ENCODE measurements around the gene HOXA9. TPM values are rescaled to one million over a fixed set of nuclear protein-coding genes. Genes with fewer than 3 reads are reported as not detected.
A peak's percentile ranks its signal among the peaks of the same experiment; 100 is the strongest.

HOXA9 gene
- total RNA-seq, 1 donor from 2014 or later, result not detected

DNA sequence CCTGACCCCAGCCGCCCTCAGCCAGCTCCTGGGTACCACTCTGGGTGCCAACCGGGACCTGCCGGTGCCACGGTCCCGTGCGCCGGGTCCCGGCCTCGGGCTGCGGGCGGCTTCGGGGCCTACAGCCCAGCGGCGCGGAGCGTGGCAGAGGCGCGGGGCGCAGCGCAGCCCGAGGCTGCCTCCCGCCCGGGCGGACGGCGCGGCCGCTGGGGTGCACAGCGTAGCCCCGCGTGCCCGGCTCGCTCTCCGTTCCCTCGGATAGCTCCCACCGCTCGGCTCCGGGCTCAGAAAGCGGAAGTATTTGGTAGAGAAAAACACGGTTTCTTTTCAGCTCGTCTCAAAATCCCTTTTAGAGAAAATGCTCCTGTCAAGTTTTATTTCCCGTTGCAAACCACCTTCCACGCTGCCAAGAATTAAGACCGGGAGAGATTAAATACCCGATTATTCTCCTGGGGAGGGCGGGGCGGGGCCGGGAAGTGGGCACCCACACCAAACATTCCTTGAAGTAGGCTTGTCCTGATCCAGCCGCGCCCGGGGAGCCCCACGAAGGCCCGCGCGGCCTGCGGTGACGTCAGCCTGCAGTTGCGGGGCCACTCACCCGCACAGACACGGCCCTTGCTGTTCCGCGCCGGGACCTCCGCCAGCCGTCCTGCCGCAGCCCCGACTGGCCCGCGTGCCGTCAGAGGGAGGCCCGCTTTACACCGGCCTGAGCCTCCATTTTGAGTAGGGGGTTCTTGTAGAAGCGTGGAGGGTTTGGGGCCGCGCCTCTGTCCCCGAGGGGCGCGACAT is 27.4 kb upstream of the HOXA9 start:
- peaks cover 88% of the 10 kb centered on the region for H4K20me1 ChIP-seq (ENCODE audit: low read depth)
- H3K27ac ChIP-seq, result no peak overlapping the region
- no peak overlapping the region for H2AFZ ChIP-seq (replicated peaks)
- no peaks in the 10 kb centered on the region for H3K36me3 Mint-ChIP-seq
- DNase-seq (ENCODE audit: low spot score), result peak; percentile 53
- H3K9me3 Mint-ChIP-seq, result peaks cover 14% of the 10 kb centered on the region
- TF ChIP-seq EZH2phosphoT487 (IDR thresholded peaks at IDR 0.05) (no peak), EZH2 (IDR thresholded peaks at IDR 0.05) (peak; percentile 35)
- TF ChIP-seq, protein P1, sequence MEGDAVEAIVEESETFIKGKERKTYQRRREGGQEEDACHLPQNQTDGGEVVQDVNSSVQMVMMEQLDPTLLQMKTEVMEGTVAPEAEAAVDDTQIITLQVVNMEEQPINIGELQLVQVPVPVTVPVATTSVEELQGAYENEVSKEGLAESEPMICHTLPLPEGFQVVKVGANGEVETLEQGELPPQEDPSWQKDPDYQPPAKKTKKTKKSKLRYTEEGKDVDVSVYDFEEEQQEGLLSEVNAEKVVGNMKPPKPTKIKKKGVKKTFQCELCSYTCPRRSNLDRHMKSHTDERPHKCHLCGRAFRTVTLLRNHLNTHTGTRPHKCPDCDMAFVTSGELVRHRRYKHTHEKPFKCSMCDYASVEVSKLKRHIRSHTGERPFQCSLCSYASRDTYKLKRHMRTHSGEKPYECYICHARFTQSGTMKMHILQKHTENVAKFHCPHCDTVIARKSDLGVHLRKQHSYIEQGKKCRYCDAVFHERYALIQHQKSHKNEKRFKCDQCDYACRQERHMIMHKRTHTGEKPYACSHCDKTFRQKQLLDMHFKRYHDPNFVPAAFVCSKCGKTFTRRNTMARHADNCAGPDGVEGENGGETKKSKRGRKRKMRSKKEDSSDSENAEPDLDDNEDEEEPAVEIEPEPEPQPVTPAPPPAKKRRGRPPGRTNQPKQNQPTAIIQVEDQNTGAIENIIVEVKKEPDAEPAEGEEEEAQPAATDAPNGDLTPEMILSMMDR (IDR thresholded peaks at IDR 0.05), result no peak
- H3K27me3 Mint-ChIP-seq (ENCODE audit: insufficient read depth, low read depth), result peaks cover 91% of the 10 kb centered on the region
- no peaks in the 10 kb centered on the region for H3K4me1 ChIP-seq
- peak overlapping the region; percentile 29 for H3K4me2 ChIP-seq
- peaks cover 2% of the 10 kb centered on the region for H3K4me1 Mint-ChIP-seq
- no peak overlapping the region for H3K9ac ChIP-seq
- H3K79me2 ChIP-seq (ENCODE audit: low read depth), result no peaks in the 10 kb centered on the region
- H3F3A ChIP-seq (ENCODE audit: low read depth), result peaks cover 9% of the 10 kb centered on the region
- no peaks in the 10 kb centered on the region for H3K9me3 ChIP-seq (ENCODE audit: low read depth)
- no peak overlapping the region for H3K4me3 Mint-ChIP-seq
- H3K36me3 ChIP-seq, result no peaks in the 10 kb centered on the region
- H3K4me3 ChIP-seq, result no peak overlapping the region
- H3K27me3 ChIP-seq, result peaks cover 100% of the 10 kb centered on the region
- no peak overlapping the region for H3K27ac Mint-ChIP-seq

DNA sequence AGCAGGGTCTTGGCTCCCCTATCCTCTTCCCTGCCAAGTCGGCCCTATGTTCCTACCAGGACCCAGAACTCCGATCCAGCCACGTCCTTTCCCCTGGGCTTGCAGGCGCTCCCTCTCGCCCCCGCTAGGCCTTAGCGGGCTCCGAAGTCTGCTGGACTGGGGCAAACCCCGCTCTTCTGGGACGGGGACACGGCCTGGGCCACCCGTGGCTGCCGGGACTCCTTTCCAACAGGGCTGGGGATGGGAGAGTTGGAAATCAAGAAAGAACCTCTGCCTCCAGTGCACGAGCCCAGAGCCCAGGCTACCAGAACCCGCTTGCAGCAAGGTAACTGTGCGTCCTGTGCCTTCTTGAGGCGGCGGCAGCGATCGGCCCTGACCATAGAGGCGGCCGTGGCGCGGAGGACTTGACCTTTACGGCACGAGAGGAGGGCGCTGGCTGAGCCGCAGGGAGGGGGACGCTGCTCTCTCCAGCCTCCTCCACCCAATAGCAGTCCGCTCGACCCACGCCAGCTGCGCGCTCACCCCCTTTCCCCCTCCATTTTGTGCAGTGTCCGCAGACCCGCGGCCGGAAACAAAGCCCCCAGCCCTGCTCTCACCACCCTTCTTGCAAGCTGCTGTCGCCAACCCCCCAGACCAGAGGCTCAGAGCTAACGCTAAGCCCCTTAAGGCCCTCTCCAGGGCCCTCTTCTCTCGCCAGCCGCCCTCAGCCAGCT is 26.7 kb upstream of the HOXA9 start:
- H3K9ac ChIP-seq, result no peak overlapping the region
- H4K20me1 ChIP-seq (ENCODE audit: low read depth), result peaks cover 90% of the 10 kb centered on the region
- H3K36me3 ChIP-seq, result no peaks in the 10 kb centered on the region
- H3K9me3 ChIP-seq (ENCODE audit: low read depth), result no peaks in the 10 kb centered on the region
- peaks cover 6% of the 10 kb centered on the region for H3F3A ChIP-seq (ENCODE audit: low read depth)
- Mint-ChIP-seq H3K4me1 (peaks cover 2% of the 10 kb centered on the region), H3K9me3 (peaks cover 14% of the 10 kb centered on the region), H3K27ac (no peak overlapping the region), H3K4me3 (no peak overlapping the region), H3K36me3 (no peaks in the 10 kb centered on the region), H3K27me3 (ENCODE audit: insufficient read depth, low read depth) (peaks cover 91% of the 10 kb centered on the region)
- H3K27ac ChIP-seq, result no peak overlapping the region
- peaks cover 100% of the 10 kb centered on the region for H3K27me3 ChIP-seq
- no peak overlapping the region for H2AFZ ChIP-seq (replicated peaks)
- no peaks in the 10 kb centered on the region for H3K79me2 ChIP-seq (ENCODE audit: low read depth)
- TF ChIP-seq, protein P1 (IDR thresholded peaks at IDR 0.05), result no peak
- peak; percentile 89 for TF ChIP-seq EZH2phosphoT487 (IDR thresholded peaks at IDR 0.05)
- TF ChIP-seq EZH2 (IDR thresholded peaks at IDR 0.05), result peak; percentile 91
- no peak for DNase-seq (ENCODE audit: low spot score)
- H3K4me1 ChIP-seq, result no peaks in the 10 kb centered on the region
- H3K4me3 ChIP-seq, result no peak overlapping the region
- peak overlapping the region; percentile 29 for H3K4me2 ChIP-seq

DNA sequence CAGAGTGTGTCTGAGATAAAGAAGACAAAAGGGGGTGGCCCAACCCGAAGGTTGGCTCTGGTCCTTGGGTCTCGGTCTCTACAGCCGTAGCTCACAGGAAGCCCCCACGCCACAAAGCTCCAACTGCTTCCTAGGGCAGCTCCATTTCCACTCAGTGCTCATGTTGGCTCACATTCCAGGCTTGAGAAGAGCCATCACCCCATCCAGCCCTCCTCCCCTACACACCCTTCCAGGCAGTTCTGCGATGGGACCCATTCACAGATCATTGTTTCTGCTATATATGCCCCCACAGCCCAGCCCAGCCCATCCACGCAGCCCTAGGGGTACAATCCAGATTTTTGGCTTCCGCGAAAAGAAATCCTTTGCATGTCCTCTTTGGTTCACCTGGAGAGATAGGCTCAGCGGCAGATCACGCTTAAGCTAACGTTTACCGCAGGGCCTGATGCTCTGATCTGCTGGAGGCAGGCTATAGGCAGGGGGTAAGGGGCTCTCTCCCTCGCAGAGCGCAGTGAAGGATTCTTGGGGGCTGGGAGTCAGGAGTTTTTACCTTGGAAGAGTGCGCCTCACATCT is 25.9 kb upstream of the HOXA9 start:
- DNase-seq (ENCODE audit: low spot score), result no peak

More for the DNA sequence above, 25.9 kb upstream of the HOXA9 start:
- no peak overlapping the region for H3K4me2 ChIP-seq
- H3K27me3 ChIP-seq, result peaks cover 100% of the 10 kb centered on the region
- H3K9me3 ChIP-seq (ENCODE audit: low read depth), result no peaks in the 10 kb centered on the region
- H3K4me3 ChIP-seq, result no peak overlapping the region
- no peaks in the 10 kb centered on the region for H3F3A ChIP-seq (ENCODE audit: low read depth)
- TF ChIP-seq EZH2phosphoT487 (IDR thresholded peaks at IDR 0.05), result no peak
- TF ChIP-seq EZH2 (IDR thresholded peaks at IDR 0.05), result no peak
- TF ChIP-seq, protein P1 (IDR thresholded peaks at IDR 0.05), result no peak
- Mint-ChIP-seq H3K4me1 (peaks cover 2% of the 10 kb centered on the region), H3K27ac (no peak overlapping the region), H3K27me3 (ENCODE audit: insufficient read depth, low read depth) (peaks cover 92% of the 10 kb centered on the region), H3K4me3 (peak overlapping the region; percentile 42), H3K9me3 (peaks cover 16% of the 10 kb centered on the region), H3K36me3 (no peaks in the 10 kb centered on the region)
- H4K20me1 ChIP-seq (ENCODE audit: low read depth), result peaks cover 93% of the 10 kb centered on the region
- H3K9ac ChIP-seq, result no peak overlapping the region
- H2AFZ ChIP-seq (replicated peaks), result no peak overlapping the region
- H3K4me1 ChIP-seq, result no peaks in the 10 kb centered on the region
- H3K27ac ChIP-seq, result no peak overlapping the region
- H3K79me2 ChIP-seq (ENCODE audit: low read depth), result no peaks in the 10 kb centered on the region
- H3K36me3 ChIP-seq, result no peaks in the 10 kb centered on the region
